Measurements from ENCODE around the gene NUDC. TPM values are rescaled to one million over a fixed set of nuclear protein-coding genes. Genes with fewer than 3 reads are reported as not detected.

The NUDC gene
- total and polyA plus RNA-seq, 10 of the 15 experiments (the other 5 are each of a cell fraction or from before 2014, with no cell fraction given): 5.5 to 227 (median 67.4) TPM

GRCh38 chr1:26909951-26910342 is 11.6 kb upstream of the NUDC start:
- SMC1A ChIA-PET (ENCODE audit: uncharacterized antibody, unreplicated experiment): no interaction called here
- intact Hi-C loops (cut with micrococcal nuclease; ENCODE audit: unreplicated experiment) (no loop called here), in situ Hi-C loops (cut with MboI) (no loop called here)
- H3K27me3 ChIP-seq (replicated peaks in 1 of 2; ENCODE audit: control insufficient read depth in 2 of 2, insufficient read depth in 2 of 2, low read length in 1 of 2): no peaks in the 10 kb centered on the region; a peak in 1 of 4 replicates
- no peak for DNase-seq (ENCODE audit: low read depth, low spot score)
- H3K9ac ChIP-seq (ENCODE audit: control insufficient read depth, insufficient read depth, low read length): no peak overlapping the region
- no peaks in the 10 kb centered on the region for H3K36me3 ChIP-seq (ENCODE audit: control insufficient read depth in 2 of 2, insufficient read depth in 2 of 2, low read length in 1 of 2)
- 35% methylated on average over 3 of the region's 3 CpGs for WGBS (ENCODE audit: insufficient coverage, insufficient replicate concordance, low lambda C conversion rate, missing lambda C conversion rate)
- H3K27ac ChIP-seq (ENCODE audit: control insufficient read depth, insufficient read depth): no peak overlapping the region
- RAD21 ChIA-PET (ENCODE audit: unreplicated experiment): no interaction called here
- H4K20me1 ChIP-seq (ENCODE audit: control insufficient read depth, insufficient read depth): no peaks in the 10 kb centered on the region
- POLR2A ChIA-PET: no interaction called here
- H3K79me2 ChIP-seq (ENCODE audit: control insufficient read depth, insufficient read depth, low read length): no peaks in the 10 kb centered on the region
- no peaks in the 10 kb centered on the region for H3K4me1 ChIP-seq (ENCODE audit: control insufficient read depth, insufficient read depth, low read length)
- no peak for ATAC-seq
- H2AFZ ChIP-seq (ENCODE audit: control insufficient read depth, low read depth, low read length): no peak overlapping the region
- no peak overlapping the region for H3K4me3 ChIP-seq
- H3K9me3 ChIP-seq (replicated peaks; ENCODE audit: control insufficient read depth, insufficient read depth, low read length): no peaks in the 10 kb centered on the region
- no TSS peak for BruUV-seq (replicated peaks)
- CTCF ChIA-PET: no interaction called here
- no peak for FAIRE-seq
- H3K4me2 ChIP-seq (ENCODE audit: control insufficient read depth, insufficient read depth): no peak overlapping the region
- TF ChIP-seq MTA3 (IDR thresholded peaks at IDR 0.05; ENCODE audit: borderline replicate concordance, low read length) (no peak), KAT2A (conservative IDR thresholded peaks at IDR 0.05; ENCODE audit: control insufficient read depth, low read depth, low read length) (no peak), ATF2 (IDR thresholded peaks at IDR 0.05; ENCODE audit: low read length) (no peak), LARP7 (IDR thresholded peaks at IDR 0.05) (no peak), PRDM15 (CRISPR knock-in tag; IDR thresholded peaks at IDR 0.05) (no peak), ZSCAN29 (IDR thresholded peaks at IDR 0.05) (no peak), RBBP5 (conservative IDR thresholded peaks at IDR 0.05) (no peak), BCL11A (IDR thresholded peaks at IDR 0.05; ENCODE audit: low read depth, low read length) (no peak), EZH2 (IDR thresholded peaks at IDR 0.05; ENCODE audit: borderline replicate concordance, control insufficient read depth, low read depth, low read length) (no peak), SIN3A (IDR thresholded peaks at IDR 0.05; ENCODE audit: low read depth, low read length) (no peak), MXI1 (IDR thresholded peaks at IDR 0.05; ENCODE audit: low read depth, low read length) (no peak), ATF3 (IDR thresholded peaks at IDR 0.05; ENCODE audit: borderline replicate concordance, extremely low read depth, low read depth, low read length) (no peak), ZBTB33 (IDR thresholded peaks at IDR 0.05) (no peak), RELB (IDR thresholded peaks at IDR 0.05; ENCODE audit: low read depth) (no peak), ZNF384 (IDR thresholded peaks at IDR 0.05; ENCODE audit: borderline replicate concordance, low read depth, low read length) (no peak)

All from GM12878 (cell line).